IMR-90 (cell line): ENCODE measurements around the gene COA3. TPM values are rescaled to one million over a fixed set of nuclear protein-coding genes. Genes with fewer than 3 reads are reported as not detected.

ENCODE experiments used
- ATAC-seq: fragments of 200-7000 bp; cut with Tn5 transposase; 2 replicates; pipeline ENCODE4 v1.9.1; 2020; ENCODE audit warnings: low read depth, mild to moderate bottlenecking, moderate library complexity
- BruUV-seq: library from RNA; stranded (reverse); fragments of 400-500 nt; replicated peaks from 2 replicates; lab custom pipeline; 2021; lab: Mats Ljungman, UMichigan
- CTCF ChIA-PET: fragments of 300-600 bp; formaldehyde crosslinking; extraction: SDS; loops from one replicate; lab custom pipeline; 2021; ENCODE audit warnings: antibody characterized with exemption; lab: Yijun Ruan, JAX
- POLR2A ChIA-PET: fragments of 300-600 bp; sonication (Branson Sonifier 250); formaldehyde crosslinking; loops from one replicate; lab custom pipeline; 2022; ENCODE audit warnings: antibody characterized with exemption; ENCODE audit not compliant: unreplicated experiment; lab: Charles Lee
- DNase-seq: peaks from one replicate; pipeline ENCODE4 v3.0.0; 2013
- H2AFZ ChIP-seq: replicated peaks from 2 replicates; pipeline ENCODE3; 2013; ENCODE audit warnings: low read length, mild to moderate bottlenecking; ENCODE audit not compliant: poor library complexity
- H2AK5ac ChIP-seq: 2 replicates; pipeline ENCODE4 v1.6.1; 2013; ENCODE audit warnings: low read depth, low read length, inconsistent platforms
- H2AK9ac ChIP-seq: replicated peaks from 2 replicates; pipeline ENCODE3; 2013; ENCODE audit warnings: mild to moderate bottlenecking, low read depth, low read length, moderate library complexity; ENCODE audit not compliant: poor library complexity
- H2BK120ac ChIP-seq: 2 replicates; pipeline ENCODE4 v1.6.1; 2013; ENCODE audit warnings: low read depth, low read length, inconsistent platforms
- H2BK15ac ChIP-seq: 3 replicates; pipeline ENCODE4 v1.6.1; 2013; ENCODE audit warnings: low read depth, low read length, inconsistent platforms
- H2BK20ac ChIP-seq: 2 replicates; pipeline ENCODE4 v1.6.1; 2013; ENCODE audit warnings: low read depth, mild to moderate bottlenecking, inconsistent platforms, low read length, moderate library complexity
- H2BK5ac ChIP-seq: 2 replicates; pipeline ENCODE4 v1.6.1; 2013; ENCODE audit warnings: mild to moderate bottlenecking, low read depth, low read length, inconsistent platforms; ENCODE audit not compliant: poor library complexity, severe bottlenecking
- H3K14ac ChIP-seq: replicated peaks from 2 replicates; pipeline ENCODE4 v1.6.1; 2013; ENCODE audit warnings: low read depth, low read length, inconsistent platforms
- H3K18ac ChIP-seq: 2 replicates; pipeline ENCODE4 v1.6.1; 2013; ENCODE audit warnings: low read depth, low read length, control low read depth
- H3K23ac ChIP-seq: 2 replicates; pipeline ENCODE4 v1.6.1; 2013; ENCODE audit warnings: low read depth, low read length, inconsistent platforms
- H3K27ac ChIP-seq: 2 replicates; pipeline ENCODE4 v1.5.1; 2013; ENCODE audit warnings: mild to moderate bottlenecking, control low read depth, low read length; ENCODE audit not compliant: insufficient read depth
- H3K27me3 ChIP-seq: 2 replicates; pipeline ENCODE4 v1.6.1; 2013; ENCODE audit warnings: low read length; ENCODE audit not compliant: control insufficient read depth, insufficient read depth
- H3K36me3 ChIP-seq: 2 replicates; pipeline ENCODE4 v1.6.1; 2013; ENCODE audit warnings: low read length, mixed read lengths; ENCODE audit not compliant: control insufficient read depth, insufficient read depth
- H3K4ac ChIP-seq: 2 replicates; pipeline ENCODE4 v1.6.1; 2013; ENCODE audit warnings: low read depth, low read length, inconsistent platforms
- H3K4me1 ChIP-seq: 2 replicates; pipeline ENCODE4 v1.6.1; 2013; ENCODE audit warnings: low read length, mixed read lengths; ENCODE audit not compliant: control insufficient read depth, insufficient read depth
- H3K4me2 ChIP-seq: 2 replicates; pipeline ENCODE4 v1.6.1; 2013; ENCODE audit warnings: low read depth, mild to moderate bottlenecking, control low read depth, low read length, moderate library complexity
- H3K4me3 ChIP-seq: 2 replicates; pipeline ENCODE4 v1.5.1; 2013; ENCODE audit warnings: low read depth, mild to moderate bottlenecking, control low read depth, low read length, moderate library complexity; ENCODE audit not compliant: insufficient read depth
- H3K56ac ChIP-seq: 2 replicates; pipeline ENCODE4 v1.6.1; 2013; ENCODE audit warnings: low read length, inconsistent platforms; ENCODE audit not compliant: insufficient read depth; ENCODE audit errors: extremely low read depth
- H3K79me1 ChIP-seq, 2 experiments: 2 replicates each; pipeline ENCODE4 v1.6.1; 2013; ENCODE audit warnings: low read length in 2 of 2, inconsistent platforms in 1 of 2, low read depth in 1 of 2
- H3K9ac ChIP-seq: 2 replicates; pipeline ENCODE4 v1.6.1; 2013; ENCODE audit warnings: low read depth, low read length, control low read depth
- H3K9me1 ChIP-seq: 2 replicates; pipeline ENCODE4 v1.6.1; 2013; ENCODE audit warnings: low read length, inconsistent platforms; ENCODE audit not compliant: insufficient read depth
- H3K9me3 ChIP-seq: 2 replicates; pipeline ENCODE4 v1.6.1; 2013; ENCODE audit warnings: low read length; ENCODE audit not compliant: control insufficient read depth, insufficient read depth
- H4K20me1 ChIP-seq: 2 replicates; pipeline ENCODE4 v1.6.1; 2013; ENCODE audit warnings: low read length, inconsistent platforms; ENCODE audit not compliant: insufficient read depth
- H4K5ac ChIP-seq: 2 replicates; pipeline ENCODE4 v1.6.1; 2013; ENCODE audit warnings: mild to moderate bottlenecking, low read depth, low read length, control low read depth
- H4K8ac ChIP-seq, 2 experiments: 2 replicates each; pipeline ENCODE4 v1.6.1; 2013; ENCODE audit warnings: low read depth in 2 of 2, low read length in 2 of 2, control low read depth in 1 of 2, inconsistent platforms in 1 of 2
- H4K91ac ChIP-seq: 2 replicates; pipeline ENCODE4 v1.6.1; 2013; ENCODE audit warnings: low read depth, low read length, inconsistent platforms; ENCODE audit not compliant: insufficient read depth
- BHLHE40 ChIP-seq: fragments of 150-350 bp; IDR thresholded peaks from 2 replicates; pipeline ENCODE4 v1.6.1; 2016; ENCODE audit warnings: mild to moderate bottlenecking, low read depth, low read length
- CEBPB ChIP-seq: IDR thresholded peaks from 2 replicates; pipeline ENCODE4 v1.6.1; 2012; ENCODE audit warnings: low read depth, low read length, improper control_type of control experiment
- FOS ChIP-seq: fragments of 150-350 bp; IDR thresholded peaks from 2 replicates; pipeline ENCODE4 v1.6.1; 2016; ENCODE audit warnings: low read depth, low read length
- MAFK ChIP-seq: IDR thresholded peaks from 2 replicates; pipeline ENCODE4 v1.6.1; 2012; ENCODE audit warnings: low read depth, low read length, improper control_type of control experiment
- MXI1 ChIP-seq: IDR thresholded peaks from 2 replicates; pipeline ENCODE4 v1.6.1; 2012; ENCODE audit warnings: low read depth, mild to moderate bottlenecking, low read length, moderate library complexity, borderline replicate concordance
- NFE2L2 ChIP-seq: fragments of 150-350 bp; IDR thresholded peaks from 2 replicates; pipeline ENCODE4 v1.6.1; 2016; ENCODE audit warnings: low read depth, mild to moderate bottlenecking, low read length
- POLR2A ChIP-seq: IDR thresholded peaks from 2 replicates; pipeline ENCODE4 v1.6.1; 2012; ENCODE audit warnings: mild to moderate bottlenecking, low read depth, low read length
- RAD21 ChIP-seq: IDR thresholded peaks from 2 replicates; pipeline ENCODE4 v1.6.1; 2012; ENCODE audit warnings: low read length, improper control_type of control experiment
- SMC3 ChIP-seq: fragments of 150-350 bp; IDR thresholded peaks from 2 replicates; pipeline ENCODE4 v1.6.1; 2016; ENCODE audit warnings: low read depth, mild to moderate bottlenecking, antibody characterized with exemption, low read length, moderate library complexity
- WGBS, 2 experiments: methylation state at CpG; one replicate each; pipeline versions ENCODE4 v1.1.5 to v1.1.7; 2013; ENCODE audit warnings: missing lambda C conversion rate in 2 of 2; ENCODE audit not compliant: insufficient read length in 1 of 2; ENCODE audit errors: extremely low coverage in 2 of 2; 5-methylcytosine and 5-hydroxymethylcytosine counted together
- dilution Hi-C: fragments of 300-500 bp; cut with HindIII; formaldehyde crosslinking; loops from one replicate; pipeline ENCODE4 v1.14.3; 2018; ENCODE audit warnings: low sequenced_read_pairs; ENCODE audit not compliant: unreplicated experiment
- in situ Hi-C: fragments of 300-500 bp; cut with MboI; formaldehyde crosslinking; loops from 3 replicates; pipeline ENCODE4 v1.14.3; 2019; ENCODE audit warnings: low sequenced_read_pairs, inconsistent platforms, mixed read lengths
- intact Hi-C: fragments of 100-400 bp; cut with micrococcal nuclease; formaldehyde crosslinking; loops from 2 replicates; pipeline ENCODE4 v1.10.0; 2022
- polyA plus RNA-seq, 3 experiments: library from polyadenylated mRNA; depleted of rRNA; stranded (reverse); fragments of >200 nt; gene quantifications; 2 replicates each; pipeline ENCODE4 v1.2.3, GENCODE V29; 2012; ENCODE audit warnings: low replicate concordance in 1 of 3
- total RNA-seq: library from RNA; depleted of rRNA; stranded (reverse); fragments of >200 nt; gene quantifications from 2 replicates; pipeline ENCODE4 v1.2.3, GENCODE V29; 2012
- TF ChIP-seq, protein P1 (sequence below): conservative IDR thresholded peaks from 2 replicates; pipeline ENCODE4 v1.5.1; 2012; ENCODE audit warnings: mild to moderate bottlenecking, low read depth, low read length, improper control_type of control experiment
- TF ChIP-seq, protein P2 (sequence below): fragments of 150-350 bp; IDR thresholded peaks from 2 replicates; pipeline ENCODE4 v1.6.1; 2016; ENCODE audit warnings: low read depth, mild to moderate bottlenecking, low read length, moderate library complexity, borderline replicate concordance

COA3 gene
- total and polyA plus RNA-seq, 2 of the 4 experiments (the other 2 are of a cell fraction) = 66.8 to 78.1 TPM

DNA sequence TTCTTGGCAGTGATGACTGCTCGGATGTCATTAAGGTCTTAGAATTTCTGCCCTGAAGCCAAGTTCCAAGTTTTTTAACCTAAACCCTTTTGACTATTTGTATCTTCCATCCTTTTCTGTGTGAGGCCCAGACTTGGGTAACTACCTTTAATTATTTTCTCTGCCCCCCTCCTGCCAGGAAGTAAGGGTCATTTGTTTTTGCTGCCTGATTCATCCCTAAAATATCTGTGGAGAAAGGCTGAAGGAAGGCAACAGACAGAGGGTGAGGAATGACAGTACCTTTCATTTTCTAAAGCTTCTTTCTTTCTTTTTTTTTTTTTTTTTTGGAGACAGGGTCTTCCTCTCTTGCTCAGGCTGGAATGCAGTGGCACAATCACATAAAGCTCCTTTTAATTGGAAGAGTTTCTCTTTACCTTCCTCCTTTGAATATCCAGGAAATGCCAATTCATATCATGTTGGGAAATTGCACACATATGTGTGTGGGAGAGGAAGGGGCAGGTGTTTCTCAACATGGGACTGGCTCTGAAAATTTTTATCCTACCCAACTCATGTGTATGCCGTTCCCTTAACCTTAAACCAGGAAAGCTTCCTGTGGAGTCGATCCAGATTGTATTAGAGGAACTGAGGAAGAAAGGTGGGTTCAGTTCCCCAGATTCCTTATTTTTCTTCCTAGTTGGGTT, 24.3 kb downstream of the COA3 start:
- Histone ChIP-seq H2BK120ac (peak overlapping the region; percentile 75), H4K20me1 (no peaks in the 10 kb centered on the region), H3K4me1 (peaks cover 2% of the 10 kb centered on the region; the same call in 1 of the 2 replicates), H3K9me3 (no peaks in the 10 kb centered on the region), H2AK5ac (peak overlapping the region; percentile 94), H3K56ac (peak overlapping the region; percentile 97), H3K27ac (peak overlapping the region; percentile 96), H3K18ac (peak overlapping the region; percentile 21; the same call in 1 of the 2 replicates), H3K9ac (peak overlapping the region; percentile 97), H2BK15ac (peak overlapping the region; percentile 98; the same call in 2 of the 3 replicates), H3K79me1 (peaks cover 16 to 36% of the 10 kb centered on the region in 2 experiments; a peak in 3 of 4 replicates), H4K8ac (peak overlapping the region; percentile 81 to 97), H3K4me2 (peak overlapping the region; percentile 90), H3K4ac (peak overlapping the region; percentile 96), H3K14ac (peak overlapping the region; percentile 76), H3K9me1 (peaks cover 7% of the 10 kb centered on the region; the same call in 1 of the 2 replicates), H3K4me3 (peak overlapping the region; percentile 84), H2AK9ac (peak overlapping the region; percentile 97), H2AFZ (peak overlapping the region; percentile 90), H2BK20ac (peak overlapping the region; percentile 64), H2BK5ac (peak overlapping the region; percentile 90), H3K36me3 (peaks cover 22% of the 10 kb centered on the region), H3K23ac (peak overlapping the region; percentile 61), H4K5ac (peak overlapping the region; percentile 92; the same call in 1 of the 2 replicates), H3K27me3 (no peaks in the 10 kb centered on the region), H4K91ac (peak overlapping the region; percentile 95)
- TSS peak; percentile 77 for BruUV-seq
- dilution Hi-C loops = no loop called here
- ATAC-seq (peak; percentile 40), DNase-seq (peak; percentile 55)
- ChIA-PET CTCF (interaction anchor here (0.6 kb wide), 1 partner anchor 223 kb away, joined by 3 read pairs; no protein-coding TSS in a partner anchor), POLR2A (no interaction called here)
- in situ Hi-C loops = no loop called here
- intact Hi-C loops = no loop called here
- no CpG with 5 or more reads among the region's 3 CpGs for WGBS, 2 experiments
- TF ChIP-seq RAD21 (no peak), MXI1 (no peak), POLR2A (no peak), CEBPB (no peak), MAFK (no peak), FOS (no peak), BHLHE40 (no peak), NFE2L2 (no peak), SMC3 (no peak)
- TF ChIP-seq, protein P1, sequence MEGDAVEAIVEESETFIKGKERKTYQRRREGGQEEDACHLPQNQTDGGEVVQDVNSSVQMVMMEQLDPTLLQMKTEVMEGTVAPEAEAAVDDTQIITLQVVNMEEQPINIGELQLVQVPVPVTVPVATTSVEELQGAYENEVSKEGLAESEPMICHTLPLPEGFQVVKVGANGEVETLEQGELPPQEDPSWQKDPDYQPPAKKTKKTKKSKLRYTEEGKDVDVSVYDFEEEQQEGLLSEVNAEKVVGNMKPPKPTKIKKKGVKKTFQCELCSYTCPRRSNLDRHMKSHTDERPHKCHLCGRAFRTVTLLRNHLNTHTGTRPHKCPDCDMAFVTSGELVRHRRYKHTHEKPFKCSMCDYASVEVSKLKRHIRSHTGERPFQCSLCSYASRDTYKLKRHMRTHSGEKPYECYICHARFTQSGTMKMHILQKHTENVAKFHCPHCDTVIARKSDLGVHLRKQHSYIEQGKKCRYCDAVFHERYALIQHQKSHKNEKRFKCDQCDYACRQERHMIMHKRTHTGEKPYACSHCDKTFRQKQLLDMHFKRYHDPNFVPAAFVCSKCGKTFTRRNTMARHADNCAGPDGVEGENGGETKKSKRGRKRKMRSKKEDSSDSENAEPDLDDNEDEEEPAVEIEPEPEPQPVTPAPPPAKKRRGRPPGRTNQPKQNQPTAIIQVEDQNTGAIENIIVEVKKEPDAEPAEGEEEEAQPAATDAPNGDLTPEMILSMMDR = no peak
- TF ChIP-seq, protein P2, sequence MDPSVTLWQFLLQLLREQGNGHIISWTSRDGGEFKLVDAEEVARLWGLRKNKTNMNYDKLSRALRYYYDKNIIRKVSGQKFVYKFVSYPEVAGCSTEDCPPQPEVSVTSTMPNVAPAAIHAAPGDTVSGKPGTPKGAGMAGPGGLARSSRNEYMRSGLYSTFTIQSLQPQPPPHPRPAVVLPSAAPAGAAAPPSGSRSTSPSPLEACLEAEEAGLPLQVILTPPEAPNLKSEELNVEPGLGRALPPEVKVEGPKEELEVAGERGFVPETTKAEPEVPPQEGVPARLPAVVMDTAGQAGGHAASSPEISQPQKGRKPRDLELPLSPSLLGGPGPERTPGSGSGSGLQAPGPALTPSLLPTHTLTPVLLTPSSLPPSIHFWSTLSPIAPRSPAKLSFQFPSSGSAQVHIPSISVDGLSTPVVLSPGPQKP = no peak
